Measurements from ENCODE around the gene ARHGAP24.
"Not testable (repeated sequence)": the region's sequence is repeated elsewhere in the genome, so short reads cannot be mapped to it uniquely, and the experiment has no call there.

DNA sequence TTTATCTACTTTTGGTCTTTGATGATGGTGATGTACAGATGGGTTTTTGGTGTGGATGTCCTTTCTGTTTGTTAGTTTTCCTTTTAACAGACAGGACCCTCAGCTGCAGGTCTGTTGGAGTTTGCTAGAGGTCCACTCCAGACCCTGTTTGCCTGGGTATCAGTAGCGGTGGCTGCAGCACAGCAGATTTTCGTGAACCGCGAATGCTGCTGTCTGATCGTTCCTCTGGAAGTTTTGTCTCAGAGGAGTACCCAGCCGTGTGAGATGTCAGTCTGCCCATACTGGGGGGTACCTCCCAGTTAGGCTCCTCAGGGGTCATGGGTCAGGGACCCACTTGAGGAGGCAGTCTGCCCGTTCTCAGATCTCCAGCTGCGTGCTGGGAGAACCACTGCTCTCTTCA, 191.7 kb downstream of the ARHGAP24 start:
- TF ChIP-seq, protein P1, sequence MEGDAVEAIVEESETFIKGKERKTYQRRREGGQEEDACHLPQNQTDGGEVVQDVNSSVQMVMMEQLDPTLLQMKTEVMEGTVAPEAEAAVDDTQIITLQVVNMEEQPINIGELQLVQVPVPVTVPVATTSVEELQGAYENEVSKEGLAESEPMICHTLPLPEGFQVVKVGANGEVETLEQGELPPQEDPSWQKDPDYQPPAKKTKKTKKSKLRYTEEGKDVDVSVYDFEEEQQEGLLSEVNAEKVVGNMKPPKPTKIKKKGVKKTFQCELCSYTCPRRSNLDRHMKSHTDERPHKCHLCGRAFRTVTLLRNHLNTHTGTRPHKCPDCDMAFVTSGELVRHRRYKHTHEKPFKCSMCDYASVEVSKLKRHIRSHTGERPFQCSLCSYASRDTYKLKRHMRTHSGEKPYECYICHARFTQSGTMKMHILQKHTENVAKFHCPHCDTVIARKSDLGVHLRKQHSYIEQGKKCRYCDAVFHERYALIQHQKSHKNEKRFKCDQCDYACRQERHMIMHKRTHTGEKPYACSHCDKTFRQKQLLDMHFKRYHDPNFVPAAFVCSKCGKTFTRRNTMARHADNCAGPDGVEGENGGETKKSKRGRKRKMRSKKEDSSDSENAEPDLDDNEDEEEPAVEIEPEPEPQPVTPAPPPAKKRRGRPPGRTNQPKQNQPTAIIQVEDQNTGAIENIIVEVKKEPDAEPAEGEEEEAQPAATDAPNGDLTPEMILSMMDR (IDR thresholded peaks at IDR 0.05) = not testable (repeated sequence)
- not testable (repeated sequence) for TF ChIP-seq SIN3A (IDR thresholded peaks at IDR 0.05; ENCODE audit: borderline replicate concordance, insufficient read depth, low read depth, low read length); TCF7L2 (IDR thresholded peaks at IDR 0.05; ENCODE audit: low read depth, low read length); POLR2AphosphoS5 (IDR thresholded peaks at IDR 0.05; ENCODE audit: low read depth, low read length)
